ENCODE data around the gene NANOS3.

The NANOS3 gene

GRCh38 chr19:13876834-13877233 lies at the start of gene NANOS3:
TSS of gene NANOS3 (plus strand) at chr19:13877134. CDS start at chr19:13877249, 115 bp downstream.
- no peak for DNase-seq (ENCODE audit: low spot score)

GRCh38 chr19:13827656-13828055 lies 49.3 kb upstream of the NANOS3 start:
- DNase-seq (ENCODE audit: low spot score) = no peak

DNA sequence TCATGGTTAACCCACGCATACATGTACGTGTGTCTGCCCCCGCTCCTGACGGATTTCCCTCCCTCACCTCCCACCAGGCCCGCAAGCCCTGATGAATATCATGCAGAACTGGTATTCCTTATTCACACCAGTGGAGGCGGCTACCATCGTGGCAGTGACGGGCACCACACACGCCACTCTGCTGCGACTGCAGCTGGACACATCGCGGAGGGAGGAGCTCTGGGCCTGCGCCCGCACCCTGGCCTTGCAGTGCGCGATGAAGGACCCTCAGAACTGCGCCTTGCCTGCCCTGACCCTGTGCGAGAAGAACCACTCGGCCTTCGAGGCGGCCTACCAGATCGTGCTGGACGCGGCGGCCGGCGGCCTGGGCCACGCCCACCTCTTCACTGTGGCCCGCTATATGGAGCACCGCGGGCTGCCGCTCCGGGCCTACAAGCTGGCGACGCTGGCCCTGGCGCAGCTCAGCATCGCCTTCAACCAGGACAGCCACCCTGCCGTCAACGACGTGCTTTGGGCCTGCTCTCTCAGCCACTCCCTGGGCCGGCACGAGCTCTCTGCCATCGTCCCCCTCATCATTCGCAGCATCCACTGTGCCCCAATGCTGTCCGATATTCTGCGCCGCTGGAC lies 46.7 kb upstream of the NANOS3 start:
- no peak for DNase-seq (ENCODE audit: low spot score)

GRCh38 chr19:13830741-13831536 lies 46.0 kb upstream of the NANOS3 start:
- DNase-seq (ENCODE audit: low spot score) = no peak

DNA sequence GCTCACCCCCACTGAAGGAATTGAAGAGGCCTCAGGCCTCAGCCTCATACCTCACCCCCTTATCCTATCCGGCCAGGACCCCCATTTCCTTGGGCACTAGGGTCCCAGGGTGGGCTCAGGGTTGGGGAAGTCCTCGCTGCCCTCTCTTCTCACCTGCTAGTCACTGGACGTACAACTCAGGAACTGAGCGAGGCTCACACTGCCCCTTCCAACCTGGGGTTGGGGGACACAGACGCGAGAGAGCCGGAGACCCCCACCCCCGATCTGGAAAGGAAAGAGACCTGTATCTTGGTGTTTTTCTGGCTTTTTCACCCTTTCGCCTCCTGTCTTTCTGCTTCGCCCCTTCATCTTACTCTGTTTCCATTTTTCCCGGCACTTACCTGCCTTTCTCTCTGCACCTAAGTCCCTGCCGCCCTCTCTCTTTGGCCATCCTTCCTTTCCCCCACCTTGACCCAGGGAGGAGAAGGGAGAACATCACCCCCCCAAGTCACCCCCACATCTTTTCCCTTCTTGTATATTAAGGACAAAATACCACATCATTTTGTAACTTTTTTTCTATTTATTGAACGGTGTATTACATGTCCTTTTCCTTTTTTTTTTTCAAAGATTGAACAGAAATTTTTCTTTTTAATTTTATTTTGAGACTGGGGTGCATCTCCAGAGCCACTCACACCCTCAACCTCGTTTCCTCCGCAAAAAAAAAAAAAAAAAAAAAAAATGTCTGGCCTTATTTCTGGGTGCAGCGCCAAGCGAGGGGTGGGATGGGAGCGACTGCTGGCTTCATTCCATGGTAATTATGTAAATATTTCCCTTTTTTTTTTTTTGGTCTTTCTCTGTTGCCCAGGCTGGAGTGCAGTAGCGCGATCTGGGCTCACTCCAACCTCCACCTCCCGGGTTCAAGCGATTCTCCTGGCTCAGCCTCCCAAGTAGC lies 45.1 kb upstream of the NANOS3 start:
- no peak for DNase-seq (ENCODE audit: low spot score)

- DNase-seq (ENCODE audit: low spot score) = peak; percentile 91
These were observed 43.3 kb upstream of the NANOS3 start for GRCh38 chr19:13833330-13834243.

- no peak for DNase-seq (ENCODE audit: low spot score)
These were observed 42.5 kb upstream of the NANOS3 start for GRCh38 chr19:13834244-13835069.

- peak; percentile 42 for DNase-seq (ENCODE audit: low spot score)
These were observed 40.9 kb upstream of the NANOS3 start for GRCh38 chr19:13835791-13836723.

- no peak for DNase-seq (ENCODE audit: low spot score)
These were observed 38.4 kb upstream of the NANOS3 start for GRCh38 chr19:13838435-13839129.

DNA sequence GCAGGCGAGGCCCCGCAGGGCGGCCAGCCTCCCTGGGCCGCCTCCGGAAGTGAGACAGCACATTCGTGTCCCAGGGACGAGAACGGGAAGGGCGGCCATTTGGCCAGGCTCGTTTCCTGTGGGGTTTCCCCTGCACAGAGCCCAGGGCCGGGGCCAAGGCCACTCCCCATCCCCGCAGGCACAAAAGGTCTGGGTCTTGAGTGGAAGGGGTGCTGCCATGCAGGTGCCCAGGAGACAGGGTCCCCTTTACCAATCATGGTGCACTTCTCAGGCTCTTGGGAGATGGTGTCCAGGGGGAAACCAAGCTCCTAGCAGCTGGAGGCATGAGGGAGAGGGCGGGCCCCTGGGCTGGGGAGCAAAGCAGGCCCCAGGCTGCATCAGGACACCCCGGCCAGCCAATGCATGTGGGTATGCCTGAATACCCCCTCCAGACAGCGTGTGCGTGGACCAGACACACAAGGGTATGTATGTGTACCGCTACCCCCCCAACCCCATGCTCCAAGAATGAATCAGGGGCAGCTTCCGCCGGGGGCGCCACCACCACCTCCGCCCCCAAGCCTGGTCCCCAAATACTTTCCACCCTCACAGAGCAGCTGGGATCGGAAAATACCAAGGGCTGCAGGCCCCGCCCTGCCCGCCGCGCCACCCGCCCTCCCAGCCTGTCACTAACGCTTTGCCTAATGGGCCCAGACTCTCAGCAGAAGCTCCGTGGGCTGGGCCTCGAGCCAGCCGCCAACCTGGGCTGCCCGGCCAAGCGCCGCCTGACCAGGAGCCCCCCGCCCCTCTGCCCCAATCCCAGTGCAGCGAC lies 37.6 kb upstream of the NANOS3 start:
- DNase-seq (ENCODE audit: low spot score) = peak; percentile 73

DNA sequence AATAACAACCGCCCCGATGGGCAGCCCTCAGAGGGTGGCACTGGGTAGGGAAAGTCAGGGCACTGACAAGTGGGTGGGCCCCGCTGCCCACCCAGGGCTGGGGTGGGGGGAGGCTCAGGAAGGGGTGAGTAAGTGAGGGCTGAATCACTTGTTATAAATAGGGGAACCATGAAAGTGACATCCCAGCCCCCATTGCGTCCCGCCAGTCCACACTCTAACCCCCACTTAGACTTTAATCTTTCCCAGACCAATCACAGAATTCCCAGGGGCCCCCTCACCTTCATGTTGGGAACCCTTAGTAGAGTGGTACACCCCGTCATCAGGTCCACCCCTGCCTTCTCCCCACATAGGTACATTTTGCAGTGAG lies 37.0 kb upstream of the NANOS3 start:
- DNase-seq (ENCODE audit: low spot score) = no peak

DNA sequence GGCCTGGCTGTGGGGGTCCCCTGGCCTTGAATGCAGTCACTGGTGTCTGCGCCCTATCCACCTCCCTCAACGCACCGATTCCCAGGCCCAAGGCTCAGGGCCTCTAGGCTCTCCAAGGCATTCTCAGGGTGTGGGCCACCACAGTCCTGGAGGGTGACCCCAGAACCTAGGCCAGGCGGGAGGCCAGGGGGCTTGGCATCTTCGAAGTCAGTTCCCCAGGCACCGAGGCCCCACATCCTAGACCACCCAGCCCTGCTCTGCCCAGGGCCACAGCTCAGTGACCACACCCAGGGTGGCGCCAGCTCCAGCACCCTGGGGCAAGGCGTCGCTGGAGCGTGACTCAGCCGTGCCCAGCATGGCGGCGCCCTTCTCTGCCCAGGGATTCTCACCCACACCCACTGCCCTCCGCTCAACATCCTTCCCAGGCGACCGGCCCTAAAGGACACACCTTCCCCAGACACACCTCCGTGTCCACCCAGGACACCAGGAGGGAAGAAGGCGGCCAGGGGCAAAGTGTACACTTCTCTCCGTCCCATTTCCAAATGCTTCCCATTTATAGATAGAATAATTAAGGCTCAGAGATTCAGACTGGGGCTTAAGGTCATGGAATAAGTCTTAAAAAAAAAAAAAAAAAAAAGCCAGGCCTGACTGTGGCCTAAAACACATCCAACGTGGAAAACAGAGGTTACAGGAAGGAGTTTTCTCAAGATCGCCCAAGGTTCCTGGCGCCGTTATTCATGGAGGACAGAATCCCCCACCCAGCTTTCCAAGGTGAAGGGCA lies 36.4 kb upstream of the NANOS3 start:
- no peak for DNase-seq (ENCODE audit: low spot score)

DNA sequence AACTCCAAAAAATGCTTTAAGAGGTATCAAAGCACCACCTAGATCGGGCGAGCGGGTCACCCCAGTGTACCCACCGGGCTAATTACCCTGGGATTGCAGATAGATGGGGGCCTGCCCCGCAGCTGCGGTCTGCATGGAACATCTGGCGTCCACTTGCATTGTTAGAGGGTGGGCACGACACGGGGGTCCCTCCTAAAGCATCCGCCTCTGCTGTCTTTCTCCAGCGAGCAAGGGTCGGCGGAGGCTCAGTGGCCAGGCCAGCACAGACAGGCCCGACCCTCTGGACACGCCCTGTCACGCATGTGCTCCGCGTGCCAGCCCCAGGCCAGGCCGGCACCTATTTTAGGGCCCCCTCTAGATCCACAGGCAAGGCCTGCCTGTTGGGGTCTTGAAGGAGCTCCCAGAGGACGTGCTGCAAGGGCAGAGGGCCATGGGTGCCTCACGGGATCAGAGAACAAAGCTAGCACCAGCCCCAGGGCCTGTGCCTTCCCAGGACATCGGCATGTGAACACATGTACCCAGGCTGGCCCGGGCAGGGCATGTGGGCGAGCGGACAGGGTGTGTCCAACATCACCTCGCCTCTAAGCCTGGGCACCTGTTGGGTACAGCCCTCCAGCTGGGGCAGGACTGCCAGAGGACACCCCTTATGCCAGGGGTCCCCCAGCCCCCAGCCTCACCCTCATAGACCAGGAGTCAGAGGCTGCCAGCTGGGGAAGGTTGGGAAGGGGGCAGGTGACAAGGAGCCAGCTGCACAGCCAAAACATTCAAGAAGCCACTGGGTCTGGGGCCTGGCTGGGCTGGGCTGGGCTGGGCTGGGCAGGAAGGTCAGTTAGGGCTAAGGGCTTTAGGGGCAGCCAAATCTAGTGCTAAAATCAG lies 35.6 kb upstream of the NANOS3 start:
- no peak for DNase-seq (ENCODE audit: low spot score)

DNA sequence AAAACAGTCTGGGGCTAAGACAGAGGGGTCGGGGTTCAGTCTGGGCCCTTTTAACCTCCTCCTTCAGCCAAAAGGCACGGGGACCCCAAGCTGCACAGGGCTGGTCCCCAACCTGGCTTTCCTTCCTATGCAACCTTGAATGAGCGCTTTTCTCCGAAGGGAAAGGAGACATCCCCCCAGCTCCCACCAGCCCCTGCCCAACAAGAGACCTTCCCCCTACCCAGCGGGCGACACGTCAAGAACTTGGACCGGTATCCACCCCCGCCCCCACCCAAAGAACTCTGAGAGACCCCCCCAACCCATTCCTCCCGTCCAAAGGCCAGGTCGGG lies 35.0 kb upstream of the NANOS3 start:
- no peak for DNase-seq (ENCODE audit: low spot score)

DNA sequence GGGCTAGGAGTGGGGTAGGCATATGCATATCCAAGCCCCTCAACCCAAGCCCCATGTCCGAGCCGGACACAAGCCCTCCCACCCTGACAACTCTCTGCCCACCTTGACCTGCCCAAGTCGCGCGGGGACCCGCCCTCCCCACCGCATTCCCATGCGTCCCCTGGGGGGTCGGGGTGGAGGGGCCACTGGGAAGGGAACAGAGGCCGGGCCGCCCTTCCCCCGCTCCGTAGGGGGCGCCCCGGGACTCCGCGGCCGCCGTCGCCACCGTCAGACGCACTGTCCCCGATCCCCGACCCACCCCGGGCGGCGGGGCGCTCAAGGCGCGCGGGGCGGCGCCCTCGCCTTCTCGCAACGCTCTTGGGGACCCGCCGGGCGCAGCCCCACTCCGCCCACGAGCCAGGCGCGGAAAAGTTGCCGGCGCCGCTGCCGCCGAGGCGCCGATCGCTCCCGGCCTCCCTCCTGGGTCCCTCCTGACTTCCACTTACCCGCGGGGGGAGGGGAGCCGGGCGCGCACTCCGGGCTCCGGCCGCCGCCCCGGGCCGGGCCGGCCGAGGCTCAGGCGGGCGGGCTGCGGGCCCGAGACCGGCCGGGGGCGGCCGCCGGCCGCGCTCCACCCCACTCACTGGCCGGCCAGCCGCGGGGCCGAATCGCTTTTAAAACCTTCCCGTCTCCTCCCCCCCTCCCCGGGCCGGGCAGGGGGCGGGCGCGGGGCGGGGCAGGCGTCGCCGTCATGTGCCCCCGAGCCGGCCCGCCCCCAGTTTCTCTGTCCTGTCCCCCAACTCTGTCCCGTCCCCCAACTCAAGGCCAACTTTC lies 34.4 kb upstream of the NANOS3 start:
- peak; percentile 59 for DNase-seq (ENCODE audit: low spot score)

All from NAMALWA (cell line).